ENCODE data around the gene HIC1. TPM values are rescaled to one million over a fixed set of nuclear protein-coding genes. Genes with fewer than 3 reads are reported as not detected.

HIC1 gene
- total and polyA plus RNA-seq, 9 donors = 3.9 to 108 (median 60.8) TPM

DNA sequence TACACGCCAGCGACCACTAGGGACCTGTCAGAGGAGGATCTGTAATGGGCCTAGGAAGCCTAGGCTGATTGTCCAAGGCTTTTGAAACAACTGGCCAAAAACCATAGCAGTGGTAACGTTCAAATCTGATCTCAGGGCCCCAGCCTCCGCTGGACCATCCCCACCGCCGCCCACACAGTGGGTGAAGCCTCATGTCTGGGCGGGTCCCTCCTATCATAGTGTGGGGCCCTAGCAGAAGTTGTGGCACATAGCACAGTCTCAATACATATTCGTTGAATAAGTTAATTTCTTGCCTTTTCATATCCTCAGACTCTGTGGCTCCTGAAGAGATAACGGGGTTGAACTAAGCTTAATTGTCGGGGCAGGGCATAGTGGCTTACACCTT is 24.1 kb upstream of the HIC1 start:
- peaks cover 5% of the 10 kb centered on the region for H3K4me1 ChIP-seq (ENCODE audit: insufficient read depth)
- H3K27me3 ChIP-seq = no peaks in the 10 kb centered on the region
- no peak for TF ChIP-seq POLR2A (IDR thresholded peaks at IDR 0.05)
- TF ChIP-seq, protein P1, sequence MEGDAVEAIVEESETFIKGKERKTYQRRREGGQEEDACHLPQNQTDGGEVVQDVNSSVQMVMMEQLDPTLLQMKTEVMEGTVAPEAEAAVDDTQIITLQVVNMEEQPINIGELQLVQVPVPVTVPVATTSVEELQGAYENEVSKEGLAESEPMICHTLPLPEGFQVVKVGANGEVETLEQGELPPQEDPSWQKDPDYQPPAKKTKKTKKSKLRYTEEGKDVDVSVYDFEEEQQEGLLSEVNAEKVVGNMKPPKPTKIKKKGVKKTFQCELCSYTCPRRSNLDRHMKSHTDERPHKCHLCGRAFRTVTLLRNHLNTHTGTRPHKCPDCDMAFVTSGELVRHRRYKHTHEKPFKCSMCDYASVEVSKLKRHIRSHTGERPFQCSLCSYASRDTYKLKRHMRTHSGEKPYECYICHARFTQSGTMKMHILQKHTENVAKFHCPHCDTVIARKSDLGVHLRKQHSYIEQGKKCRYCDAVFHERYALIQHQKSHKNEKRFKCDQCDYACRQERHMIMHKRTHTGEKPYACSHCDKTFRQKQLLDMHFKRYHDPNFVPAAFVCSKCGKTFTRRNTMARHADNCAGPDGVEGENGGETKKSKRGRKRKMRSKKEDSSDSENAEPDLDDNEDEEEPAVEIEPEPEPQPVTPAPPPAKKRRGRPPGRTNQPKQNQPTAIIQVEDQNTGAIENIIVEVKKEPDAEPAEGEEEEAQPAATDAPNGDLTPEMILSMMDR (IDR thresholded peaks at IDR 0.05) = peak in 1 of 3 donors; percentile 8
- no peaks in the 10 kb centered on the region for H3K9me3 ChIP-seq
- no peak for DNase-seq
- peak overlapping the region; percentile 97 for H3K4me3 ChIP-seq
- no peaks in the 10 kb centered on the region for H3K36me3 ChIP-seq
- intact Hi-C loops (cut with DNase I) = loop anchor here in 1 of 4 donors (10.0 kb wide), 1 partner anchor 356 kb away; no protein-coding TSS in a partner anchor
- WGBS, 3 donors = 11 to 15% (median 12%) methylated on average over 10 of the region's 10 CpGs
- H3K27ac ChIP-seq = peak overlapping the region in 1 of 2 donors; percentile 6

DNA sequence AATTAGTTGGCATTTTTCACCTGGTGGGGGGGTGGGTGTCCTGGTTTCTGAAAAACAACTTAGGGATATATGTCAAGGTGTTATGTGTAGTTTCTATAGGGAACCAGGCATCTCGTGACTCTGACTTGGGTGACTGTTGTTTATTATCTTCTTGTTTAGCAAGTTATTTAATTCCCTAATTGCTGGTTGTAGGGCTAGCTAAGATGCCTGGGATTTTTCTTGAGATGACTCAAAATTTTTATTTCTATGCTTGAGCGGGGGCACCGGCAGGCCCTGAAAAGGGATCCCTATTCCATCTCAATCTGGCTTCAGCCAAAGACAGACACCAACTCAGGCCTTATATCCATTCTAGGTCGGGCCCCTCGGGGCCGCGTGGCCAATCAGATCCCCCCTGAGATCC is 21.8 kb upstream of the HIC1 start:
- WGBS, 3 donors = 82 to 90% (median 89%) methylated on average over 7 of the region's 7 CpGs
- intact Hi-C loops (cut with DNase I) = loop anchor here in 1 of 4 donors (10.0 kb wide), 1 partner anchor 358 kb away; no protein-coding TSS in a partner anchor
- no peak for DNase-seq
- Histone ChIP-seq H3K27ac (no peak overlapping the region), H3K36me3 (no peaks in the 10 kb centered on the region), H3K4me1 (ENCODE audit: insufficient read depth) (peaks cover 5% of the 10 kb centered on the region), H3K27me3 (no peaks in the 10 kb centered on the region), H3K9me3 (no peaks in the 10 kb centered on the region), H3K4me3 (no peak overlapping the region)
- TF ChIP-seq, protein P1 (IDR thresholded peaks at IDR 0.05) = no peak
- no peak for TF ChIP-seq POLR2A (IDR thresholded peaks at IDR 0.05)
- TF ChIP-seq EP300 (IDR thresholded peaks at IDR 0.05) = no peak

DNA sequence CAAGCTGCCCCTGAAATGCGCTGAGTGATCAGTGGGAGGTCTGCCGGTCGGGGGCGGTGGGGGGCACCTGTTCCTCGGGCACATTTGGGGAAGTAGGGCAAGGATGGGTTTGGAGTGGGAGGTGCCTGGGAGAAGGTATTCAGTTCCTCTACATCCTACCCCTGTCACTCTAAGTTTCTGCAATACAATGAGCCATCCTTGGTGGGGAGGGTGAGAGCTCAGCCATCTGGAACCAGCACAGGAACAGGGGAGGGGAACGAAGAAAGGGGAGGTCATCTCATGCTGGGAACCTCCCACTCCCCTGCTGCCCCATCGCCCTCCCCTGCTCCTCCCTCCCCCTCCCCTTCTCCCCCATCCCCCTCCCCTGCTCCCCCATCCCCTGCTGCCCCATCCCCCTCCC is 20.7 kb upstream of the HIC1 start:
- Histone ChIP-seq H3K4me3 (no peak overlapping the region), H3K27ac (no peak overlapping the region), H3K4me1 (ENCODE audit: insufficient read depth) (peaks cover 5% of the 10 kb centered on the region), H3K36me3 (no peaks in the 10 kb centered on the region), H3K9me3 (no peaks in the 10 kb centered on the region), H3K27me3 (no peaks in the 10 kb centered on the region)
- WGBS, 3 donors = 68 to 74% (median 73%) methylated on average over 7 of the region's 7 CpGs
- no peak for DNase-seq
- TF ChIP-seq POLR2A (IDR thresholded peaks at IDR 0.05) = no peak
- TF ChIP-seq, protein P1 (IDR thresholded peaks at IDR 0.05) = no peak
- TF ChIP-seq EP300 (IDR thresholded peaks at IDR 0.05) = no peak
- intact Hi-C loops (cut with DNase I) = loop anchor here in 1 of 4 donors (10.0 kb wide), 1 partner anchor 359 kb away; no protein-coding TSS in a partner anchor

DNA sequence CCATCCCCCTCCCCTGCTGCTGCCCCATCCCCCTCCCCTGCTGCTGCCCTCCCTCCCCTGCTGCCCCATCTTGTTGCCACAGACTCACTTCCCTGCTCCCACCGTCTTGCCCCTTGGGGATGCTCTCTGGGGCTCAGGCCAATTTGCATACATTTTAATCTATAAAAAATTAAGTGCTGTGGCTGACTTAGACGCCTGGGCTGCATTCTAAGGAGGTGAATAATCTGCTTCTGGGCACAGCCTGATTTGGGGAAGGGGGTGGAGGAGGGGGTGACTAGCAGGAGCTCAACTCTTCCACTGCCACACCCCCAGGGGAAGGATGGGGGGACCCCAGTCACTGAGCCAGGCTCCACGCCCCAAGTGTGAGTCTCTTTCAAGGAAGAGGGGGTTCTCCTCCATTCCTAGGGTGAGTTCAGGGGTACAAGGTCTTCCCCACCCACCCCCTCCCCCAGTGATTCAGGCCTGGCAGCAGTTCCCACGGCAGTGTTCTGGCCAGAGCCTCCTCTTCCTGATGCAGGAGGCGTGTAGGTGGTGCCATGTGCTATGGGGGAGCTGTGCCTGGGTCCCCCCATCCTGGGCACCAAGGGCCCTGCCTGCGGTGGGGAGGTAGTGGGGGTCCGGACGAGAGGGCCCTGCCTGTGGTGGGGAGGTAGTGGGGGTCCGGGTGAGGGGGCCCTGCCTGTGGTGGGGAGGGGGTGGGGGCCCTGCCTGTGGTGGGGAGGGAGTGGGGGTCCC is 19.9 kb upstream of the HIC1 start:
- Histone ChIP-seq H3K36me3 (no peaks in the 10 kb centered on the region), H3K4me3 (no peak overlapping the region)
- WGBS, 3 donors = 47 to 51% (median 50%) methylated on average over 4 to 9 of the region's 9 CpGs

More for the DNA sequence above, 19.9 kb upstream of the HIC1 start:
- intact Hi-C loops (cut with DNase I) = loop anchor here in 1 of 4 donors (10.0 kb wide), 1 partner anchor 360 kb away; no protein-coding TSS in a partner anchor
- no peaks in the 10 kb centered on the region for H3K9me3 ChIP-seq
- H3K27ac ChIP-seq = no peak overlapping the region
- no peaks in the 10 kb centered on the region for H3K27me3 ChIP-seq
- H3K4me1 ChIP-seq (ENCODE audit: insufficient read depth) = peaks cover 2% of the 10 kb centered on the region
- DNase-seq = no peak
- TF ChIP-seq, protein P1 (IDR thresholded peaks at IDR 0.05) = no peak
- TF ChIP-seq POLR2A (IDR thresholded peaks at IDR 0.05) (no peak), EP300 (IDR thresholded peaks at IDR 0.05) (no peak)
